GM23338 (cell line): ENCODE data around the gene DACT2.
"Not testable (repeated sequence)": the region's sequence is repeated elsewhere in the genome, so short reads cannot be mapped to it uniquely, and the experiment has no call there.

Experiments
- CTCF ChIP-seq, 2 experiments: fragments of 200-600 bp in 1 of 2; sonication (generic) in 1 of 2; conservative IDR thresholded peaks; 2 replicates each; pipeline versions ENCODE4 v1.5.1 to v1.6.1; 2016 to 2017; ENCODE audit warnings: antibody characterized with exemption in 2 of 2, low read depth in 2 of 2, mild to moderate bottlenecking in 2 of 2, moderate library complexity in 1 of 2
- ETS1 ChIP-seq: IDR thresholded peaks from 2 replicates; pipeline ENCODE4 v1.6.1; 2016; ENCODE audit warnings: antibody characterized with exemption
- EZH2 ChIP-seq: fragments of 200-600 bp; sonication (generic); IDR thresholded peaks from one replicate; pipeline ENCODE4 v1.8.0; 2017; ENCODE audit warnings: antibody characterized with exemption, mild to moderate bottlenecking, low read depth; ENCODE audit not compliant: unreplicated experiment
- EZH2phosphoT487 ChIP-seq: fragments of 200-600 bp; sonication (generic); IDR thresholded peaks from one replicate; pipeline ENCODE4 v1.8.1; 2018; ENCODE audit warnings: antibody characterized with exemption; ENCODE audit not compliant: unreplicated experiment
- REST ChIP-seq: IDR thresholded peaks from one replicate; pipeline ENCODE4 v1.6.1; 2018; ENCODE audit warnings: antibody characterized with exemption; ENCODE audit not compliant: unreplicated experiment

- TF ChIP-seq CTCF (conservative IDR thresholded peaks at IDR 0.05; ENCODE audit: low read depth in 2 of 2); REST; EZH2; EZH2phosphoT487; ETS1: not testable (repeated sequence)
Measured at GRCh38 chr6:168286771-168287446, 32.7 kb downstream of the DACT2 start.
